Panc1 (cell line): ENCODE results near the gene ARFIP1.

Source experiments
- CTCF ChIP-seq: fragments of 450-650 bp; IDR thresholded peaks from 2 replicates; pipeline ENCODE4 v1.5.1; 2017; ENCODE audit warnings: mild to moderate bottlenecking
- REST ChIP-seq, 2 experiments: IDR thresholded peaks; 2 replicates each; pipeline ENCODE4 v1.6.1; 2011 to 2012; ENCODE audit warnings: low read depth in 2 of 2, control low read depth in 1 of 2, low read length in 1 of 2, mild to moderate bottlenecking in 1 of 2, moderate library complexity in 1 of 2; ENCODE audit not compliant: insufficient read depth in 1 of 2

GRCh38 chr4:152887981-152888380 lies 108.2 kb downstream of the ARFIP1 start:
- TF ChIP-seq CTCF (no peak), REST (IDR thresholded peaks at IDR 0.05; ENCODE audit: insufficient read depth in 1 of 2, low read depth in 2 of 2, low read length in 1 of 2) (no peak)
